Measurements from ENCODE around the gene PEX14.

- TF ChIP-seq CTCF (IDR thresholded peaks at IDR 0.05) (no peak), POLR2A (IDR thresholded peaks at IDR 0.05) (no peak)
Observed at GRCh38 chr1:10652626-10653025, 177.9 kb downstream of the PEX14 start.
